A549 (cell line): ENCODE measurements around the gene MTHFD2L. TPM values are rescaled to one million over a fixed set of nuclear protein-coding genes. Genes with fewer than 3 reads are reported as not detected.

Experiments
- ATAC-seq, 2 experiments: fragments of 200-7000 bp in 1 of 2; fragments of >200 bp in 1 of 2; cut with Nextera tagmentation in 1 of 2; cut with Tn5 transposase in 1 of 2; 3 replicates each; pipeline versions ENCODE4 v1.8.0 to v1.9.1; 2018 to 2020; ENCODE audit warnings: mild to moderate bottlenecking in 1 of 2, moderate library complexity in 1 of 2
- CTCF ChIA-PET: fragments of 300-600 bp; sonication (Branson Sonifier 250); formaldehyde crosslinking; extraction: SDS; loops from one replicate; lab custom pipeline; 2021; ENCODE audit warnings: antibody characterized with exemption, inconsistent platforms; lab: Yijun Ruan, JAX
- POLR2A ChIA-PET: fragments of 350-600 bp; formaldehyde crosslinking; extraction: SDS; loops from one replicate; lab custom pipeline; 2021; ENCODE audit warnings: antibody characterized with exemption, inconsistent platforms; lab: Yijun Ruan, JAX
- DNase-seq, 2 experiments: peaks; one replicate each; pipeline versions ENCODE4 v3.0.0 to v3.0.0-alpha.2; 2011 to 2016; ENCODE audit warnings: low read depth in 1 of 2, low spot score in 1 of 2
- FAIRE-seq: peaks from 2 replicates; lab custom pipeline; 2011; peaks lifted over from hg19 to GRCh38; lab: Jason Lieb, UNC
- H3K27ac ChIP-seq, 2 experiments: fragments of >200 bp; sonication (Bioruptor Twin); formaldehyde crosslinking; 3 replicates each; pipeline ENCODE4 v1.5.1; 2016 to 2017
- H3K4me1 ChIP-seq: fragments of >200 bp; sonication (Bioruptor Twin); formaldehyde crosslinking; 3 replicates; pipeline ENCODE4 v1.6.1; 2016
- H3K4me2 ChIP-seq: fragments of >200 bp; sonication (Bioruptor Twin); formaldehyde crosslinking; 3 replicates; pipeline ENCODE4 v1.6.1; 2016
- H3K4me3 ChIP-seq: fragments of >200 bp; sonication (Bioruptor Twin); formaldehyde crosslinking; 3 replicates; pipeline ENCODE4 v1.5.1; 2016
- H3K9me3 ChIP-seq: fragments of >200 bp; sonication (Bioruptor Twin); formaldehyde crosslinking; 3 replicates; pipeline ENCODE4 v1.6.1; 2016
- BHLHE40 ChIP-seq: IDR thresholded peaks from 2 replicates; pipeline ENCODE4 v1.6.1; 2012; ENCODE audit warnings: low read depth, low read length, inconsistent platforms
- CEBPB ChIP-seq, 2 experiments: fragments of >200 bp in 1 of 2; sonication (Bioruptor Twin) in 1 of 2; formaldehyde crosslinking in 1 of 2; IDR thresholded peaks; 2 replicates each; pipeline ENCODE4 v1.6.1; 2012 to 2016
- CHD2 ChIP-seq: fragments of 150-350 bp; IDR thresholded peaks from 2 replicates; pipeline ENCODE4 v1.6.1; 2014; ENCODE audit warnings: low read length; ENCODE audit not compliant: partially characterized antibody
- CHD4 ChIP-seq: fragments of 200-600 bp; sonication (generic); IDR thresholded peaks from 2 replicates; pipeline ENCODE4 v1.6.1; 2016; ENCODE audit warnings: antibody characterized with exemption, mild to moderate bottlenecking, borderline replicate concordance
- FOSB ChIP-seq: fragments of 250-450 bp; sonication (Bioruptor Pico); IDR thresholded peaks from 2 replicates; pipeline ENCODE4 v1.5.0; 2020; ENCODE audit warnings: mild to moderate bottlenecking, moderate library complexity
- FOSL2 ChIP-seq, 2 experiments: fragments of 450-650 bp in 1 of 2; fragments of >200 bp in 1 of 2; sonication (Bioruptor Twin) in 1 of 2; formaldehyde crosslinking; IDR thresholded peaks; 2 replicates each; pipeline versions ENCODE4 v1.5.0 to v1.6.1; 2016 to 2020; ENCODE audit warnings: mild to moderate bottlenecking in 1 of 2, moderate library complexity in 1 of 2
- GATA3 ChIP-seq: IDR thresholded peaks from 2 replicates; pipeline ENCODE4 v1.6.1; 2012; ENCODE audit warnings: borderline replicate concordance
- HOXA7 ChIP-seq: fragments of 250-450 bp; sonication (Bioruptor Pico); IDR thresholded peaks from 2 replicates; pipeline ENCODE4 v1.5.0; 2020; ENCODE audit warnings: mild to moderate bottlenecking, moderate library complexity
- HOXB13 ChIP-seq: fragments of 250-450 bp; sonication (Bioruptor Pico); IDR thresholded peaks from 2 replicates; pipeline ENCODE4 v1.5.0; 2020; ENCODE audit warnings: low read depth, mild to moderate bottlenecking, moderate library complexity
- HOXB5 ChIP-seq: fragments of 250-450 bp; sonication (Bioruptor Pico); IDR thresholded peaks from 2 replicates; pipeline ENCODE4 v1.5.0; 2020; ENCODE audit warnings: mild to moderate bottlenecking, moderate library complexity
- JUN ChIP-seq, 2 experiments: fragments of >200 bp; sonication (Bioruptor Twin); formaldehyde crosslinking; IDR thresholded peaks; 2 replicates in 1 of 2; 3 replicates in 1 of 2; pipeline ENCODE4 v1.6.1; 2016 to 2017
- JUNB ChIP-seq: fragments of >200 bp; sonication (Bioruptor Twin); formaldehyde crosslinking; IDR thresholded peaks from 2 replicates; pipeline ENCODE4 v1.6.1; 2016
- KDM1A ChIP-seq: fragments of 200-600 bp; sonication (generic); IDR thresholded peaks from 2 replicates; pipeline ENCODE4 v1.6.1; 2016; ENCODE audit warnings: low read depth, mild to moderate bottlenecking
- MYC ChIP-seq: IDR thresholded peaks from 2 replicates; pipeline ENCODE4 v1.6.1; 2012; ENCODE audit warnings: mild to moderate bottlenecking, inconsistent platforms, low read length, improper control_type of control experiment, borderline replicate concordance
- NR3C1 ChIP-seq: fragments of >200 bp; sonication (Bioruptor Twin); formaldehyde crosslinking; IDR thresholded peaks from 3 replicates; pipeline ENCODE4 v1.6.1; 2017
- PHF8 ChIP-seq: fragments of 200-600 bp; sonication (generic); IDR thresholded peaks from 2 replicates; pipeline ENCODE4 v1.6.1; 2016; ENCODE audit warnings: low read depth, mild to moderate bottlenecking, antibody characterized with exemption, moderate library complexity, borderline replicate concordance
- POLR2AphosphoS2 ChIP-seq: conservative IDR thresholded peaks from 2 replicates; pipeline ENCODE4 v1.6.1; 2012; ENCODE audit warnings: low read length, improper control_type of control experiment, inconsistent platforms
- RAD21 ChIP-seq, 2 experiments: fragments of >200 bp in 1 of 2; sonication (Bioruptor Twin) in 1 of 2; formaldehyde crosslinking in 1 of 2; IDR thresholded peaks in 1 of 2; conservative IDR thresholded peaks in 1 of 2; 2 replicates in 1 of 2; 3 replicates in 1 of 2; pipeline ENCODE4 v1.6.1; 2012 to 2018; ENCODE audit warnings: inconsistent platforms in 1 of 2
- RARB ChIP-seq: fragments of 250-450 bp; sonication (Bioruptor Pico); IDR thresholded peaks from 2 replicates; pipeline ENCODE4 v1.8.0; 2021; ENCODE audit warnings: mild to moderate bottlenecking, moderate library complexity
- RFX5 ChIP-seq: fragments of 450-650 bp; IDR thresholded peaks from 2 replicates; pipeline ENCODE4 v1.7.1; 2014; ENCODE audit warnings: antibody characterized with exemption, mild to moderate bottlenecking, moderate library complexity
- TFCP2L1 ChIP-seq: fragments of 250-450 bp; sonication (Bioruptor Pico); IDR thresholded peaks from 2 replicates; pipeline ENCODE4 v1.5.0; 2021; ENCODE audit warnings: mild to moderate bottlenecking
- ZC3H11A ChIP-seq: fragments of 450-650 bp; IDR thresholded peaks from 2 replicates; pipeline ENCODE4 v1.6.1; 2014; ENCODE audit warnings: antibody characterized with exemption, mild to moderate bottlenecking
- ZSCAN20 ChIP-seq: fragments of 250-450 bp; sonication (Bioruptor Pico); IDR thresholded peaks from 2 replicates; pipeline ENCODE4 v1.8.0; 2022; ENCODE audit warnings: mild to moderate bottlenecking, moderate library complexity
- WGBS: methylation state at CpG from one replicate; pipeline ENCODE4 v1.1.6; 2017; ENCODE audit errors: missing lambda C conversion rate; 5-methylcytosine and 5-hydroxymethylcytosine counted together
- polyA plus RNA-seq, 4 experiments: library from polyadenylated mRNA; depleted of rRNA in 3 of 4; stranded (reverse); fragments of >200 nt; fragmentation: RNase III in 1 of 4; extraction: RNeasy Plus Mini Kit Qiagen cat#74134 plus additional on column Dnase treatment in 1 of 4; gene quantifications; 2 replicates in 3 of 4; 3 replicates in 1 of 4; pipeline ENCODE4 v1.2.3, GENCODE V29; 2011 to 2017
- TF ChIP-seq, protein P1 (sequence below): IDR thresholded peaks from 2 replicates; pipeline ENCODE4 v1.6.1; 2012; ENCODE audit warnings: low read depth, borderline replicate concordance
- TF ChIP-seq, protein P2 (sequence below): fragments of 150-350 bp; IDR thresholded peaks from 2 replicates; pipeline ENCODE4 v1.6.1; 2014; ENCODE audit warnings: low read depth, mild to moderate bottlenecking, low read length
- TF ChIP-seq, protein P3 (sequence below): IDR thresholded peaks from 2 replicates; pipeline ENCODE4 v1.6.1; 2012

MTHFD2L gene
- polyA plus RNA-seq, 2 of the 4 experiments (the other 2 are of a cell fraction) = 8.5 to 19.3 TPM

DNA sequence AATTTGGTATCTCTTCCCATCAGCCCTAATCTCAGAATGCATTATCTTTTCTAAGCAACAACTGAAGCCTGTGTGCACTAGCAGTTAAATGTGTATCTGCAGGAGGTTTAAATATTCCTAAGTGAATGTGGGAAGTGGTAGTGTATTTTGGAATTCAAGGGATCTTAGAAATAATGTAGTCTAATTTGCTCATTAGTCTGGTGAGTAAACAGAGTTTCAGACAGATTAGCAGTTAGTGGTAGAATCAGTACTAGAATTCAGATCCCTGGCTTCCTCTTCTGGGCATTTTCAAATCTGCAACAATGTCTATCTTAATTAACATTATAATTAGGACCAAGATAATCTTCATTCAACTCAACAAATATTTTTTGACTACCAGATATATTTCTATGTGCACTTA lies 47.2 kb upstream of the MTHFD2L start:
- TF ChIP-seq NR3C1 = no peak
- TF ChIP-seq CHD2 = no peak
- no peak for TF ChIP-seq CHD4
- no peak for TF ChIP-seq RAD21 (conservative IDR thresholded peaks at IDR 0.05 in 1 of 2, IDR thresholded peaks at IDR 0.05 in 1 of 2)
- DNase-seq (no peak), ATAC-seq (no peak), FAIRE-seq (no peak)
- Histone ChIP-seq H3K27ac (peak overlapping the region; percentile 95 to 99), H3K4me2 (peak overlapping the region; percentile 82), H3K4me1 (peaks cover 70% of the 10 kb centered on the region), H3K4me3 (no peak overlapping the region), H3K9me3 (peaks cover 13% of the 10 kb centered on the region; the same call in 1 of the 3 replicates)
- ChIA-PET CTCF (no interaction called here), POLR2A (interaction anchor here (0.8 to 4.0 kb wide), 6 partner anchors 12 to 371 kb away, joined by 3 to 129 read pairs (median 6); partner anchors contain the start of genes CXCL2, CXCL5, CXCL8 and MTHFD2L)

DNA sequence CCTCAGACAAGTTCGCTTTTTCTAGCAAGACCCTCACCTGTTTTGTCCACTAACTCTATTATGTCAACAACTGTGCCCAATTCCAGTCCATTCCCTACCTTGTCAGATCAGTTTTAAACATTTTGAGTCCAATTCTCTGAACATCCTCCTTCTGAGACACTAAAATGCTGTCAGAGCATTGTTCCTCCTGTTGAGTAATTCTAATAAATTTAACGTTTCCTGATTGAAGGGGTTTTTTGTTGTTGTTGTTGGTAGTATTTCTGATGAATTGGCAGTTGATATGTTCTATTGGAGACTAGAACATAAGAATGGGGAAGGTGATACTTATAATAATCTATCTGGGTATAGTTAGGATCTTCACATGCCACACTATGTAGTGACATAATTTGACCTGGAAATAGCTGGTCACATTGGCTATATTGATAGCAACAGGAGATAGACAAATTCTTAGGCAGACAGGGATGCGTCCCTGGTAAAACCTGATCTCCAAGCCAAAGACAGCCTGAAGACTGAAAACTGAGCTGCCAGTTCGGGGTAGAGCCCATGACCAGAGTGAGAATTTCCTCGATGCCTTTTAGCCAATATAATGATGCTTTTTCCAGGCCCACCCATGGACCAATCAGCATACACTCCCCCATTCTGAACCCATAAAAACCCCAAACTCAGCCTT lies 46.5 kb upstream of the MTHFD2L start:
- H3K4me3 ChIP-seq = no peak overlapping the region
- POLR2A ChIA-PET = interaction anchor here (4.0 kb wide), 1 partner anchor 12 kb away, joined by 129 read pairs; the partner anchor contains the start of gene CXCL2
- 72% methylated on average over 5 of the region's 5 CpGs for WGBS
- peaks cover 74% of the 10 kb centered on the region for H3K4me1 ChIP-seq
- peak overlapping the region; percentile 82; the same call in 2 of the 3 replicates for H3K4me2 ChIP-seq
- CTCF ChIA-PET = interaction anchor here (1.0 to 1.5 kb wide), 2 partner anchors 13 to 72 kb away, joined by 3 to 5 read pairs; partner anchors contain the start of gene CXCL2
- ATAC-seq (no peak), DNase-seq (no peak), FAIRE-seq (no peak)
- peak overlapping the region; percentile 95 to 99 for H3K27ac ChIP-seq
- H3K9me3 ChIP-seq = peaks cover 6% of the 10 kb centered on the region; the same call in 1 of the 3 replicates
- no peak for TF ChIP-seq BHLHE40
- no peak for TF ChIP-seq KDM1A
- TF ChIP-seq, protein P1, sequence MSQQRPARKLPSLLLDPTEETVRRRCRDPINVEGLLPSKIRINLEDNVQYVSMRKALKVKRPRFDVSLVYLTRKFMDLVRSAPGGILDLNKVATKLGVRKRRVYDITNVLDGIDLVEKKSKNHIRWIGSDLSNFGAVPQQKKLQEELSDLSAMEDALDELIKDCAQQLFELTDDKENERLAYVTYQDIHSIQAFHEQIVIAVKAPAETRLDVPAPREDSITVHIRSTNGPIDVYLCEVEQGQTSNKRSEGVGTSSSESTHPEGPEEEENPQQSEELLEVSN = no peak
- no peak for TF ChIP-seq PHF8
- no peak for TF ChIP-seq FOSL2 (IDR thresholded peaks at IDR 0.05)
- TF ChIP-seq FOSL2 (CRISPR knock-in tag; IDR thresholded peaks at IDR 0.05) = no peak
- TF ChIP-seq MYC = no peak
- no peak for TF ChIP-seq POLR2AphosphoS2
- TF ChIP-seq ZC3H11A = no peak
- TF ChIP-seq RFX5 = no peak
- TF ChIP-seq RAD21 (conservative IDR thresholded peaks at IDR 0.05 in 1 of 2, IDR thresholded peaks at IDR 0.05 in 1 of 2) = no peak
- no peak for TF ChIP-seq HOXB5 (CRISPR knock-in tag)
- no peak for TF ChIP-seq FOSB (CRISPR knock-in tag)
- TF ChIP-seq RARB (CRISPR knock-in tag) = no peak
- no peak for TF ChIP-seq ZSCAN20 (CRISPR knock-in tag)
- TF ChIP-seq JUNB = no peak
- TF ChIP-seq CEBPB (IDR thresholded peaks at IDR 0.05) = no peak

DNA sequence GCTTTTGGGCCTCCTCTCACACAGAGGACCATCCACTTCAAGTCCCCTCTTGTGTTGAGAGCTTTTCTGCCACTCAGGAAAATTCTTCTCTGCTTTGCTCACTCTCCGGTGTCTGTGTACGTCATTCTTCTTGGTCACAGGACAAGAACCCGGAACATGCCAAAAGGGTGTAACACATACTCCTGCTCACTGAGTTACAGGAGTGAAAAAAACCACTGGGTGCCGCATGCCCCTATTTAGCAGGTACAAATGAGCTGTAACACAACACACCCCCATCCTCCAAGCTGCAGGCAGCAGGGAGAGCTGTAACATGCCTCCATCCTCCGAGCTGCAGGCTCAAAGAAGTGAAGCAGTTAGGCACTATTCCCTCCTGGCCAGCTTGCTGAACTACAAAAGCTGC lies 45.9 kb upstream of the MTHFD2L start:
- Histone ChIP-seq H3K4me2 (no peak overlapping the region), H3K4me1 (peaks cover 79% of the 10 kb centered on the region), H3K4me3 (no peak overlapping the region), H3K9me3 (peaks cover under 1% of the 10 kb centered on the region; the same call in 1 of the 3 replicates), H3K27ac (peak overlapping the region; percentile 95 to 99)
- POLR2A ChIA-PET = no interaction called here
- CTCF ChIA-PET = interaction anchor here (1.0 to 1.5 kb wide), 2 partner anchors 14 to 73 kb away, joined by 3 to 5 read pairs; partner anchors contain the start of gene CXCL2
- WGBS = 65% methylated on average over 4 of the region's 5 CpGs
- FAIRE-seq (no peak), DNase-seq (no peak), ATAC-seq (no peak)
- TF ChIP-seq HOXB13 (no peak), HOXA7 (CRISPR knock-in tag) (no peak), GATA3 (no peak), JUN (IDR thresholded peaks at IDR 0.05) (no peak), POLR2AphosphoS2 (no peak), TFCP2L1 (CRISPR knock-in tag) (no peak), HOXB5 (CRISPR knock-in tag) (no peak), FOSL2 (IDR thresholded peaks at IDR 0.05) (no peak), FOSL2 (CRISPR knock-in tag; IDR thresholded peaks at IDR 0.05) (no peak)
- TF ChIP-seq, protein P2, sequence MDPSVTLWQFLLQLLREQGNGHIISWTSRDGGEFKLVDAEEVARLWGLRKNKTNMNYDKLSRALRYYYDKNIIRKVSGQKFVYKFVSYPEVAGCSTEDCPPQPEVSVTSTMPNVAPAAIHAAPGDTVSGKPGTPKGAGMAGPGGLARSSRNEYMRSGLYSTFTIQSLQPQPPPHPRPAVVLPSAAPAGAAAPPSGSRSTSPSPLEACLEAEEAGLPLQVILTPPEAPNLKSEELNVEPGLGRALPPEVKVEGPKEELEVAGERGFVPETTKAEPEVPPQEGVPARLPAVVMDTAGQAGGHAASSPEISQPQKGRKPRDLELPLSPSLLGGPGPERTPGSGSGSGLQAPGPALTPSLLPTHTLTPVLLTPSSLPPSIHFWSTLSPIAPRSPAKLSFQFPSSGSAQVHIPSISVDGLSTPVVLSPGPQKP = no peak
- TF ChIP-seq, protein P3, sequence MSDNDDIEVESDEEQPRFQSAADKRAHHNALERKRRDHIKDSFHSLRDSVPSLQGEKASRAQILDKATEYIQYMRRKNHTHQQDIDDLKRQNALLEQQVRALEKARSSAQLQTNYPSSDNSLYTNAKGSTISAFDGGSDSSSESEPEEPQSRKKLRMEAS = no peak
